ENCODE measurements around the gene KCTD10. TPM values are rescaled to one million over a fixed set of nuclear protein-coding genes. Genes with fewer than 3 reads are reported as not detected.
A peak's percentile ranks its signal among the peaks of the same experiment; 100 is the strongest.

KCTD10 gene
- total RNA-seq, 1 experiment from 2014 or later, result 44.9 TPM

DNA sequence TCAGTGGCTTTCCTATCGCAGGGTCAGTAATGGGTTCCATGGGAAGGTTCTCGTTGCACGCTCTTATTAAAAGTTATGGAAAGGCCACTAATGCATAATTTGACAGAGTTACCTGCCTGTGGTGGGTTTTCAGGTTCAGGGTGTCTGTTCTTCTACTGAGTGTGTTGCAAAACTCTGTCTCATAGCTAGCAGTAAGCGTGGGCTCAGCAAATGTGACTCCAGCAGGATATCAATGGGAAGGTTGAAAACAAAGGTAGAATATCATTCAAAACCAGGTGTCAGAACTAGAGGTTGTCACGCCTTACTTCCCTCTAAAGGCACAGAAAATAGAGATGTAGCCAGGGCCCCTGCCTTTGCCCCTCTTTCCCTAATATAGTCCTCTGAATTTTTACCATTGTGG, 25.2 kb upstream of the KCTD10 start:
- POLR2A ChIA-PET, result interaction anchor here (0.9 kb wide), 1 partner anchor 9 kb away, joined by 3 read pairs; no protein-coding TSS in a partner anchor
- no peak for TF ChIP-seq CTCF (IDR thresholded peaks at IDR 0.05; ENCODE audit: unreplicated experiment)
- intact Hi-C loops (cut with micrococcal nuclease), result no loop called here
- H3K27me3 Mint-ChIP-seq (ENCODE audit: insufficient read depth, unreplicated experiment), result no peaks in the 10 kb centered on the region
- CTCF ChIA-PET, result interaction anchor here (1.6 to 2.4 kb wide), 2 partner anchors 17 to 74 kb away, joined by 6 to 10 read pairs; no protein-coding TSS in a partner anchor
- no TSS peak for BruUV-seq (replicated peaks)
- peaks cover 8% of the 10 kb centered on the region for H3K4me1 Mint-ChIP-seq (ENCODE audit: insufficient read depth, unreplicated experiment)
- H3K36me3 Mint-ChIP-seq (ENCODE audit: insufficient read depth, unreplicated experiment), result peaks cover 83% of the 10 kb centered on the region
- no peaks in the 10 kb centered on the region for H3K9me3 Mint-ChIP-seq (ENCODE audit: unreplicated experiment)
- H3K27ac Mint-ChIP-seq (ENCODE audit: low read depth, unreplicated experiment), result no peak overlapping the region
- no peak for DNase-seq (ENCODE audit: unreplicated experiment)
- no peak overlapping the region for H3K4me3 Mint-ChIP-seq (ENCODE audit: unreplicated experiment)

- no peak for DNase-seq (ENCODE audit: unreplicated experiment)
- H3K27me3 Mint-ChIP-seq (ENCODE audit: insufficient read depth, unreplicated experiment), result no peaks in the 10 kb centered on the region
- BruUV-seq (replicated peaks), result no TSS peak
- no peak for TF ChIP-seq CTCF (IDR thresholded peaks at IDR 0.05; ENCODE audit: unreplicated experiment)
- no peak overlapping the region for H3K4me3 Mint-ChIP-seq (ENCODE audit: unreplicated experiment)
- intact Hi-C loops (cut with micrococcal nuclease), result no loop called here
- H3K27ac Mint-ChIP-seq (ENCODE audit: low read depth, unreplicated experiment), result no peak overlapping the region
- POLR2A ChIA-PET, result no interaction called here
- peaks cover 79% of the 10 kb centered on the region for H3K36me3 Mint-ChIP-seq (ENCODE audit: insufficient read depth, unreplicated experiment)
- peaks cover 10% of the 10 kb centered on the region for H3K4me1 Mint-ChIP-seq (ENCODE audit: insufficient read depth, unreplicated experiment)
- CTCF ChIA-PET, result interaction anchor here (0.6 to 2.4 kb wide), 8 partner anchors 16 to 276 kb away, joined by 3 to 10 read pairs (median 5); no protein-coding TSS in a partner anchor
- no peaks in the 10 kb centered on the region for H3K9me3 Mint-ChIP-seq (ENCODE audit: unreplicated experiment)
These were observed 24.2 kb upstream of the KCTD10 start for GRCh38 chr12:109501299-109501698.

DNA sequence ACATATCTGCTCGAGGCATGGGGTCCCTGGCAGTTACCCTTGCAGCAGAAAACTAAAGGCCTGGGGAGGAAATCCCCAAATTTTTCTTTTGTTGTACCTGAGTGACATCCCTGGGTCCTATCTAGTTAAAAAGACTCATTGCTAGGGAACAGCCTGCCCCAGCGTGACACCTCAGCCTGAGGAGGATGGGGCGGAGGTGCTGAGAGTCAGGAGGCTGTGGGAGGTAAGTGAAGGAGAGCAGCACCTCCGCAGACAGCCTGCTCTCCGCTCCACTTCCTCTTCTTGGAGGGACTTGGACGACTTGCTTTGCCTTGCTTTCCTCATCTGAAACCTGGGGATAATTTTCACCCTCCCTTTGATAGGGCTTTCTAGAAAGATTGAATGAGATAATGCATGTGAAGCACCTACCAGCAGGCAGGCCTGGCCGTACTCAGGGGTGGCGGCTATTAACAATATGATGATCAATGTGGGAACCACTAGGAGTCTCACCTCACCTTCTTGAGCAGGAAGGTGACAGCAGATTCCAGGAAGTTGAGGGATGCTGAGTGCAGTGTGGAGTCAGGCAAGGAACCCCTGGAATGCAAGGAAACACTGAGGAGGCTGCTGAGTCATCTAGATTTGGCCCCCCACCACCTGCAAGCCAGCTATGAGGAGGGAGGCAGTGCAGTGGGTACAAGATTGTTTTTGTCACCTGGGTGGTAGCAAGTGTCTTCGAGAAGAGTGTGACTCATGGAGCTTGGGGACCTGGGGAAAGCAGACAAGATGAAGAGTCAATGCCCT, 23.5 kb upstream of the KCTD10 start:
- no peak overlapping the region for H3K27ac Mint-ChIP-seq (ENCODE audit: low read depth, unreplicated experiment)
- no peaks in the 10 kb centered on the region for H3K27me3 Mint-ChIP-seq (ENCODE audit: insufficient read depth, unreplicated experiment)
- ChIA-PET CTCF (interaction anchor here (0.6 to 1.5 kb wide), 6 partner anchors 17 to 277 kb away, joined by 3 to 6 read pairs (median 4); no protein-coding TSS in a partner anchor), POLR2A (no interaction called here)
- intact Hi-C loops (cut with micrococcal nuclease), result no loop called here
- no TSS peak for BruUV-seq (replicated peaks)
- H3K36me3 Mint-ChIP-seq (ENCODE audit: insufficient read depth, unreplicated experiment), result peaks cover 80% of the 10 kb centered on the region
- H3K4me3 Mint-ChIP-seq (ENCODE audit: unreplicated experiment), result no peak overlapping the region
- DNase-seq (ENCODE audit: unreplicated experiment), result no peak
- peaks cover 10% of the 10 kb centered on the region for H3K4me1 Mint-ChIP-seq (ENCODE audit: insufficient read depth, unreplicated experiment)
- H3K9me3 Mint-ChIP-seq (ENCODE audit: unreplicated experiment), result no peaks in the 10 kb centered on the region
- no peak for TF ChIP-seq CTCF (IDR thresholded peaks at IDR 0.05; ENCODE audit: unreplicated experiment)

GRCh38 chr12:109497675-109498074, 20.6 kb upstream of the KCTD10 start:
- intact Hi-C loops (cut with micrococcal nuclease), result loop anchor here (2.0 kb wide), 1 partner anchor 69 kb away; no protein-coding TSS in a partner anchor
- H3K4me1 Mint-ChIP-seq (ENCODE audit: insufficient read depth, unreplicated experiment), result peaks cover 10% of the 10 kb centered on the region
- no TSS peak for BruUV-seq (replicated peaks)
- H3K27me3 Mint-ChIP-seq (ENCODE audit: insufficient read depth, unreplicated experiment), result no peaks in the 10 kb centered on the region
- peak; percentile 75 for DNase-seq (ENCODE audit: unreplicated experiment)
- CTCF ChIA-PET, result no interaction called here
- H3K36me3 Mint-ChIP-seq (ENCODE audit: insufficient read depth, unreplicated experiment), result peaks cover 60% of the 10 kb centered on the region
- H3K4me3 Mint-ChIP-seq (ENCODE audit: unreplicated experiment), result no peak overlapping the region
- no peaks in the 10 kb centered on the region for H3K9me3 Mint-ChIP-seq (ENCODE audit: unreplicated experiment)
- POLR2A ChIA-PET, result no interaction called here
- H3K27ac Mint-ChIP-seq (ENCODE audit: low read depth, unreplicated experiment), result peak overlapping the region; percentile 74
- TF ChIP-seq CTCF (IDR thresholded peaks at IDR 0.05; ENCODE audit: unreplicated experiment), result no peak

Data from MCF 10A (cell line).